Esophagus muscularis mucosa (tissue), 3 donors: ENCODE data around the gene IRF9.

Source experiments
- EP300 ChIP-seq: sonication (generic); formaldehyde crosslinking; IDR thresholded peaks from one replicate; pipeline ENCODE4 v1.6.1; 2017; ENCODE audit warnings: antibody characterized with exemption
- TF ChIP-seq, protein P1 (sequence below), 3 experiments: fragments of 200-600 bp in 2 of 3; fragments of 450-650 bp in 1 of 3; sonication (generic) in 2 of 3; IDR thresholded peaks; one replicate each; pipeline ENCODE4 v1.5.1; 2017 to 2019; ENCODE audit warnings: antibody characterized with exemption in 3 of 3, mild to moderate bottlenecking in 2 of 3, moderate library complexity in 1 of 3

- TF ChIP-seq, protein P1, sequence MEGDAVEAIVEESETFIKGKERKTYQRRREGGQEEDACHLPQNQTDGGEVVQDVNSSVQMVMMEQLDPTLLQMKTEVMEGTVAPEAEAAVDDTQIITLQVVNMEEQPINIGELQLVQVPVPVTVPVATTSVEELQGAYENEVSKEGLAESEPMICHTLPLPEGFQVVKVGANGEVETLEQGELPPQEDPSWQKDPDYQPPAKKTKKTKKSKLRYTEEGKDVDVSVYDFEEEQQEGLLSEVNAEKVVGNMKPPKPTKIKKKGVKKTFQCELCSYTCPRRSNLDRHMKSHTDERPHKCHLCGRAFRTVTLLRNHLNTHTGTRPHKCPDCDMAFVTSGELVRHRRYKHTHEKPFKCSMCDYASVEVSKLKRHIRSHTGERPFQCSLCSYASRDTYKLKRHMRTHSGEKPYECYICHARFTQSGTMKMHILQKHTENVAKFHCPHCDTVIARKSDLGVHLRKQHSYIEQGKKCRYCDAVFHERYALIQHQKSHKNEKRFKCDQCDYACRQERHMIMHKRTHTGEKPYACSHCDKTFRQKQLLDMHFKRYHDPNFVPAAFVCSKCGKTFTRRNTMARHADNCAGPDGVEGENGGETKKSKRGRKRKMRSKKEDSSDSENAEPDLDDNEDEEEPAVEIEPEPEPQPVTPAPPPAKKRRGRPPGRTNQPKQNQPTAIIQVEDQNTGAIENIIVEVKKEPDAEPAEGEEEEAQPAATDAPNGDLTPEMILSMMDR (IDR thresholded peaks at IDR 0.05), result no peak
- TF ChIP-seq EP300, result no peak
These were observed 38.6 kb upstream of the IRF9 start for GRCh38 chr14:24122416-24122815.
